Activated CD4-positive, alpha-beta T cell treated with anti-CD3 and anti-CD28 coated beads, Interleukin-2, amount 50 U/mL, for 48 hours (primary cell): ENCODE measurements around the gene MPHOSPH8.
"Not testable (repeated sequence)": the region's sequence is repeated elsewhere in the genome, so short reads cannot be mapped to it uniquely, and the experiment has no call there.

ENCODE experiments used
- DNase-seq, 2 experiments: peaks; one replicate each; pipeline ENCODE4 v3.0.0-alpha.2; 2020

Gene MPHOSPH8

GRCh38 chr13:19695428-19695827 lies 62.0 kb downstream of the MPHOSPH8 start:
- DNase-seq, result no peak

DNA sequence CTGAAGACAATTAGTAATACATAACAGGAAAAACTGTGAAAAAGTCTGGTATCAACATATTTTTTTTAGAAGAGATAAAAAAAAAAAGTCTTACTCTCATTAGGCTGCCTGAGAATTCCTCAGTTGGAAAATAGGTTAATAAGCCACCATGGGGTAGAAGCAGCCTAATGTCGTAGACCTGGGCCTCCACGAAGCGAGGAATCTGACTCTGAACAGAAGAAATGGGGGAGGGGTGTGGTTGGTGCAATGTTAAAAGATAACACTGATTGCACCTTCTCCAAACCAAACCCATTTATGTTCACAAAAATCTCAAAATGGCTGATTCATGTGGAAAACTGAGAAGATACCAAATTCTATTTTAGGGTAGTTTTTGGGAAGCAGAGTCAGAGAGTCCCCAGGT lies 62.4 kb downstream of the MPHOSPH8 start:
- no peak for DNase-seq

- DNase-seq, result not testable (repeated sequence)
These were observed 67.5 kb downstream of the MPHOSPH8 start for GRCh38 chr13:19700963-19701362.

- DNase-seq, result not testable (repeated sequence)
These were observed 68.2 kb downstream of the MPHOSPH8 start for GRCh38 chr13:19701619-19702018.

- not testable (repeated sequence) for DNase-seq
These were observed 70.8 kb downstream of the MPHOSPH8 start for GRCh38 chr13:19704256-19704655.

GRCh38 chr13:19709039-19709438 lies 75.6 kb downstream of the MPHOSPH8 start:
- not testable (repeated sequence) for DNase-seq

DNA sequence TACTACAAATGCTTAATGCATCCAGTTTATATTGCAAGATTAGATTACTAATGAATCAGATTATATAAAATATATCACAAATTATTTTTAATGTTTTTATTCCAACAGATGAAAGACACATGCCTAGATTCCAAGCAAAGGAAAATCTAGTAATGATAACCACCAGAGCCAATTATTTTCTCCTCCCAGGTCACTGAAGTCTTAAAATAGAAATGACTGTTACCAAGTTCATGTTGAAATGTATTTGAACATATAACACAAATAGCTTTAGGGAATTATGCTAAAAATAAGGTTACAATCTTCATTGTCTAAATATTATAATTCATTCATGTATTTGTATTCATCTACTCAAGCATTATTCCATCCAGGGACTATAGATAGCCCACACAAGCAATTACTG lies 76.3 kb downstream of the MPHOSPH8 start:
- DNase-seq, result not testable (repeated sequence)

DNA sequence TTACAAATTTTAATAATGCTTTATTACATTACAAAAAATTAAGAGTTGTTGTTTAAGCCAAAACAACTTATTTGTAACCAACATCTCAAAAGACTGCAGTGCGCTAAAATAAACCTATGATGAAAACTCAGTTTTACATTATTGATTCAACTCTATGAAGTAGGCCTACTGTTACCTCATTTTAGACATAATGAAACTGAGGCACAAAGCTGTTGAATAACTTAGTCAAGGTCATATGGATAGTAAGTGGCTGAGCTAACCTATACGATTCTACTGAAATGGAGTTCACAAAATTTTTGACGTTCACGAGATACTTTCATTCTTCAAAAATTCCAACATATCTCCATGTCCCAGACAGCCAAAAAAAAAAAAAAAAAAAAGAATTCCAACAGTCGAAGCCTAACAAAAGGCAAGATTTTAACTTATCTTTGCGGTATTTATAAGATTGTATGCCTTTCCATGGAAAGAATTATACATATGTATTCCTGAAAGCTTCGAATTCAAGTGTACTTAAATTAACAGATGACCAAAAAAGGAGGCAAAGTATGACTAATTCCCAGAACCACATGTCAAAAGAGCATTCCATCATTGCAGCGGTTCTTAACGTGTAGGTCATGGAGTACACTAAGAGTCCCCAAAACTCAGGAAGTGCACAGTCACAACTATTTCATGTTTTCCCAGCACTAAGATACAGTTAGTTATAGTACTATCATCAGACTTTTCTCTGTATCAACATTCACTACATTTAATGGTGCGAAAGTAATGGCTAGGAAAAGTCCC lies 79.9 kb downstream of the MPHOSPH8 start:
- no peak for DNase-seq

- no peak for DNase-seq
These were observed 86.6 kb downstream of the MPHOSPH8 start for GRCh38 chr13:19720039-19720438.
